ENCODE measurements around the gene GLYR1. TPM values are rescaled to one million over a fixed set of nuclear protein-coding genes. Genes with fewer than 3 reads are reported as not detected.

Gene GLYR1
- total RNA-seq (2011; cell fraction: chromatin; rRNA removed; ENCODE audit: low replicate concordance), result 172 and 226 TPM in 2 replicates
- 74.0 and 74.7 TPM in 2 replicates for total RNA-seq (2011; cell fraction: nucleolus; rRNA removed)
- total RNA-seq (2011; cell fraction: nucleoplasm; rRNA removed), result 112 and 153 TPM in 2 replicates
- total RNA-seq (2014; rRNA removed), result 36.5 and 41.6 TPM in 2 replicates
- 59.6 and 76.9 TPM in 2 replicates for total RNA-seq (2014; rRNA removed; fragmentation: Illumina TruSeq; extraction: Trizol)
- total RNA-seq (2015; rRNA removed; fragmentation: Illumina TruSeq; extraction: Trizol), result 70.9 and 72.4 TPM in 2 replicates
- 92.7 and 97.6 TPM in 2 replicates for total RNA-seq (2021)
- polyA plus RNA-seq (2011; rRNA removed), result 60.2 and 63.0 TPM in 2 replicates
- 49.4 and 62.8 TPM in 2 replicates for polyA plus RNA-seq (2011; cell fraction: cytosol; rRNA removed)
- 66.8 and 89.3 TPM in 2 replicates for polyA plus RNA-seq (2011; cell fraction: nucleus; rRNA removed)
- polyA plus RNA-seq (2012), result 65.5 and 88.3 TPM in 2 replicates
- polyA plus RNA-seq (2014; fragmentation: Illumina TruSeq; extraction: Trizol), result 96.4 and 99.2 TPM in 2 replicates
- 1 to 10 TPM; 6.7 to 8.3 TPM for polyA plus RNA-seq (2014; fragmentation: Nextera tagmentation; extraction: Ambion mirVana)
- 83.1 and 89.8 TPM in 2 replicates for polyA plus RNA-seq (2014; rRNA removed)
- 78.7 and 80.6 TPM in 2 replicates for polyA minus RNA-seq (2011; rRNA and poly(A)+ RNA removed)
- polyA minus RNA-seq (2011; cell fraction: cytosol; rRNA and poly(A)+ RNA removed), result 28.9 and 29.7 TPM in 2 replicates
- polyA minus RNA-seq (2011; cell fraction: nucleus; rRNA and poly(A)+ RNA removed), result 31.8 and 43.2 TPM in 2 replicates
- percentile 84 among the genes with signal in this experiment for Bru-seq, nascent RNA
- percentile 89 among the genes with signal in this experiment for BruChase-seq, experiment 1, labeled RNA remaining after a 2-hour chase
- percentile 91 among the genes with signal in this experiment for BruChase-seq, experiment 2, labeled RNA remaining after a 6-hour chase
- long read RNA-seq, experiment 1, transcript GLYR1-212 (16 exons, 1,831 nt), result minor isoform, 5 of 323 reads
- long read RNA-seq, experiment 1, transcript GLYR1-201 (16 exons, 3,772 nt), result major isoform, 30 of 323 reads
- long read RNA-seq, experiment 1, partial matches to known transcripts, result 32 of 323 reads
- long read RNA-seq, experiment 1, other reads (novel, unspliced or antisense), result 254 of 323 reads
- long read RNA-seq, experiment 2, transcript GLYR1-201 (16 exons, 3,772 nt), result major isoform, 6 of 56 reads
- long read RNA-seq, experiment 2, partial matches to known transcripts, result 14 of 56 reads
- long read RNA-seq, experiment 2, other reads (novel, unspliced or antisense), result 31 of 56 reads
- long read RNA-seq, experiment 3, partial matches to known transcripts, result 3 of 14 reads
- long read RNA-seq, experiment 3, other reads (novel, unspliced or antisense), result 10 of 14 reads

DNA sequence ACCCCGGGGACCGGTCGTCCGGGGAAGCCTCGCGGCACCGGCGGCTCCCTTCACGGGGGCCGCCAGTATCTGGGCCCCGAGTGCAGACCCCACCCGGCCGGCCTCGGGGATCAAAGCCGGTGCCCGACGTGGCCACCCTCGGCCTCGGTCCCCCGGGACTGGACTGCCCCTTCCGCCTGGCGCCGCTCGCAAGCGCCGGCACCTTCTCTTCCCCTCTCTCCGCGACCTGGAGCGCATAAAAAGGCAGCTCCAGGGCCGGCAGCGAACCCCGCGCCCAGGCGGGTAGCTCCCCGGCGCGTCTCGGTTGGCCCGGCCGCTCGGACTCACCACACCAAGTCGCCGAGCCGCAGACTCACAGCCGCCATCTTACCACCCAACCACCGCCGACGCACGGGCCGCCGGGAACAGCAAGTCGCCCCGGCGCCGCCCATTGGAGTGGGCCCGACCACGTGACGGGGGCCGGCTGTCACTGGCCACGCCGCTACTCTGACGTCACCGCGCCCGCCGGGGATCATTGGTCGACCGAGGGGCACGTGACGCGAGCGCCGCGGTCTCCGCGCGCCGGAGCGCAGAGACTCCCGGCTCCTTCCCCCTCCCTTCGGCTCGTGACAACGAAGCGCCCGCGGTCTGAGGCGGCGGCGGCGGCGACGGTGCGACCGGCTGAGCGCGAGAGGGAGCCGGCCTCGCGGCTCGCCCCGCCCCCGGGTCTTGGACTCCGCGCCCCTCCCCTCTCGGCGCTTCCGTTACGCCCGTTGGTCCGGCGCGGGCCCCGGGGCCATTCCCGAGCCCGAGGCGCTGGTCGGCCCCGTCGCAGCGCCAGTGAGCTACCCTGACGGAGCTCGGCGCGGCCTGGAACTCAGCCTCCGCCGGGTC lies at the start of gene GLYR1, which contains the start of gene UBN1:
GLYR1 (minus strand) TSS at position 388 of the 873 bp plus-strand sequence; CDS start at position 365, 23 bp downstream.
UBN1 (plus strand) TSS at position 581 of the 873 bp plus-strand sequence. CDS start 5,437 bp downstream, outside the sequence.
- ATAC-seq, result peak; percentile 93
- WGBS (ENCODE audit: insufficient coverage, low coverage, missing lambda C conversion rate), result under 1% methylated on average over 65 of the region's 126 CpGs
- DNase-seq (ENCODE audit: extremely low read depth in 1 of 4, low spot score in 3 of 4), result peak; percentile 96 to 99 (median 98)
- Histone ChIP-seq H3K4me3 (peak within 1 kb of the TSS; percentile 98), H2AFZ (ENCODE audit: low read depth, low read length) (peak within 1 kb of the TSS; percentile 86), H3K36me3 (ENCODE audit: control insufficient read depth, insufficient read depth, low read length) (peaks cover 47% of the 10 kb centered on the region), H3K4me1 (replicated peaks in 1 of 2; ENCODE audit: control insufficient read depth in 2 of 2, insufficient read depth in 2 of 2, low read length in 2 of 2) (peaks cover 23 to 34% of the 10 kb centered on the region in 2 experiments), H3K9ac (ENCODE audit: insufficient read depth in 1 of 2, low read depth in 2 of 2, low read length in 2 of 2) (peak within 1 kb of the TSS; percentile 96 to 98), H3K4me2 (ENCODE audit: insufficient read depth, low read length) (peak within 1 kb of the TSS; percentile 99), H3K27me3 (ENCODE audit: control insufficient read depth in 2 of 2, insufficient read depth in 2 of 2, low read length in 2 of 2) (no peaks in the 10 kb centered on the region), H3K9me3 (replicated peaks; ENCODE audit: control insufficient read depth, insufficient read depth, low read depth, low read length) (no peaks in the 10 kb centered on the region), H3K27ac (ENCODE audit: extremely low read depth, low read depth, low read length) (peak within 1 kb of the TSS; percentile 95), H3K79me2 (ENCODE audit: control insufficient read depth, insufficient read depth, low read length) (peaks cover 81% of the 10 kb centered on the region), H3K9me1 (ENCODE audit: control insufficient read depth, insufficient read depth, low read length) (no peaks in the 10 kb centered on the region), H4K20me1 (replicated peaks; ENCODE audit: control insufficient read depth, insufficient read depth, low read length) (peaks cover 34% of the 10 kb centered on the region)
- no TSS peak for BruUV-seq (replicated peaks)
- intact Hi-C loops (cut with micrococcal nuclease) (loop anchor here (2.0 to 5.0 kb wide), 3 partner anchors 44 to 115 kb away; partner anchors contain the start of genes ANKS3, DNAAF8, ROGDI and ZNF500), in situ Hi-C loops (cut with MboI) (no loop called here)
- ChIA-PET POLR2A (interaction anchor here (0.6 to 1.8 kb wide), 16 partner anchors 9 to 975 kb away, joined by 3 to 11 read pairs (median 3); partner anchors contain the start of gene C16orf89), CTCF (ENCODE audit: low intra/inter-chr PET ratio) (no interaction called here)
- FAIRE-seq, result peak; percentile 57
- TF ChIP-seq NCOA1 (IDR thresholded peaks at IDR 0.05; ENCODE audit: low read depth) (no peak), ZNF282 (CRISPR knock-in tag; IDR thresholded peaks at IDR 0.05) (no peak), MITF (IDR thresholded peaks at IDR 0.05) (peak; percentile 82), TAF1 (IDR thresholded peaks at IDR 0.05; ENCODE audit: control insufficient read depth, extremely low read depth, insufficient read depth, low read length, severe bottlenecking) (peak; percentile 88), PBX2 (CRISPR knock-in tag; IDR thresholded peaks at IDR 0.05; ENCODE audit: low read depth) (no peak), PBX2 (tag; conservative IDR thresholded peaks at IDR 0.05; ENCODE audit: low read depth) (no peak), YBX1 (IDR thresholded peaks at IDR 0.05) (no peak), ID3 (CRISPR knock-in tag; IDR thresholded peaks at IDR 0.05) (no peak), ID3 (tag; IDR thresholded peaks at IDR 0.05) (no peak), SMARCE1 (IDR thresholded peaks at IDR 0.05) (no peak), ELF1 (tag; IDR thresholded peaks at IDR 0.05) (peak; percentile 67; the same call in 1 of the 2 replicates)

Measured in K562 (cell line).